CD4-positive, alpha-beta T cell (primary cell): ENCODE results near the gene HIF1A. TPM values are rescaled to one million over a fixed set of nuclear protein-coding genes. Genes with fewer than 3 reads are reported as not detected.
"Not testable (repeated sequence)": the region's sequence is repeated elsewhere in the genome, so short reads cannot be mapped to it uniquely, and the experiment has no call there.

Experiments
- ATAC-seq: fragments of 200-7000 bp; cut with Tn5 transposase; one replicate; pipeline ENCODE4 v1.10.0; 2022; ENCODE audit warnings: mild to moderate bottlenecking; ENCODE audit not compliant: poor library complexity
- CTCF ChIA-PET: fragments of 350-600 bp; sonication (Branson Sonifier 250); formaldehyde crosslinking; loops from one replicate; lab custom pipeline; 2021; ENCODE audit warnings: antibody characterized with exemption, inconsistent platforms; lab: Charles Lee
- POLR2A ChIA-PET: fragments of 350-600 bp; sonication (Branson Sonifier 250); formaldehyde crosslinking; loops from one replicate; lab custom pipeline; 2021; ENCODE audit warnings: antibody characterized with exemption, inconsistent platforms; lab: Charles Lee
- DNase-seq, 14 experiments: peaks; one replicate each; pipeline ENCODE4 v3.0.0-alpha.2; 2013 to 2020; ENCODE audit warnings: mixed read lengths in 2 of 14
- H3K27ac ChIP-seq, 2 donors: one replicate each; pipeline versions ENCODE4 v1.5.1 to v1.7.0; 2013; ENCODE audit warnings: low read length in 2 of 2, low read depth in 1 of 2, mild to moderate bottlenecking in 1 of 2
- H3K27me3 ChIP-seq, 2 experiments: 1 replicate in 1 of 2; 2 replicates in 1 of 2; pipeline versions ENCODE4 v1.6.1 to v1.7.0; 2013; ENCODE audit warnings: low read length in 2 of 2, control low read depth in 1 of 2, mild to moderate bottlenecking in 1 of 2, moderate library complexity in 1 of 2; ENCODE audit not compliant: insufficient read depth in 2 of 2, control insufficient read depth in 1 of 2
- H3K36me3 ChIP-seq: one replicate; pipeline ENCODE4 v1.6.1; 2013; ENCODE audit warnings: low read length, control low read depth; ENCODE audit not compliant: insufficient read depth
- H3K4me1 ChIP-seq: one replicate; pipeline ENCODE4 v1.6.1; 2013; ENCODE audit warnings: low read length, control low read depth; ENCODE audit not compliant: insufficient read depth
- H3K4me3 ChIP-seq: one replicate; pipeline ENCODE4 v1.5.1; 2013; ENCODE audit warnings: mild to moderate bottlenecking, low read length, moderate library complexity
- H3K9me3 ChIP-seq, 2 experiments: 1 replicate in 1 of 2; 2 replicates in 1 of 2; pipeline versions ENCODE4 v1.6.1 to v1.7.0; 2013; ENCODE audit warnings: low read length in 2 of 2, mild to moderate bottlenecking in 2 of 2, control low read depth in 1 of 2, moderate library complexity in 1 of 2; ENCODE audit not compliant: control insufficient read depth in 1 of 2, insufficient read depth in 1 of 2
- H3K27ac Mint-ChIP-seq: one replicate; pipeline ENCODE4 v1.8.0; 2020; ENCODE audit warnings: mixed read lengths
- H3K27me3 Mint-ChIP-seq: one replicate; pipeline ENCODE4 v1.8.0; 2021; ENCODE audit warnings: mixed read lengths
- H3K36me3 Mint-ChIP-seq: one replicate; pipeline ENCODE4 v1.8.0; 2021; ENCODE audit warnings: low read depth, mixed read lengths
- H3K4me1 Mint-ChIP-seq: one replicate; pipeline ENCODE4 v1.8.0; 2021; ENCODE audit warnings: low read depth, mixed read lengths
- H3K4me3 Mint-ChIP-seq: one replicate; pipeline ENCODE4 v1.8.0; 2020; ENCODE audit warnings: mild to moderate bottlenecking, mixed read lengths
- H3K9me3 Mint-ChIP-seq: one replicate; pipeline ENCODE4 v1.8.0; 2020; ENCODE audit warnings: mixed read lengths
- intact Hi-C, 2 experiments: fragments of 100-400 bp; cut with DNase I in 1 of 2; cut with micrococcal nuclease in 1 of 2; formaldehyde crosslinking; loops; one replicate each; pipeline versions ENCODE4 v1.15.1 to v1.9.0; 2023 to 2025; cut with DNase I, micrococcal nuclease
- total RNA-seq, 174 experiments: library from RNA in 2 of 174; stranded (reverse) in 2 of 174; gene quantifications; one replicate each; pipeline ENCODE4 v1.2.3 and lab custom pipeline; 2021 to 2026
- TF ChIP-seq, protein P1 (sequence below): fragments of 200-600 bp; IDR thresholded peaks from one replicate; pipeline ENCODE4 v1.8.0; 2022; ENCODE audit warnings: antibody characterized with exemption, mild to moderate bottlenecking

HIF1A gene
- total RNA-seq, 2 experiments from 2014 or later: 350 to 369 TPM

DNA sequence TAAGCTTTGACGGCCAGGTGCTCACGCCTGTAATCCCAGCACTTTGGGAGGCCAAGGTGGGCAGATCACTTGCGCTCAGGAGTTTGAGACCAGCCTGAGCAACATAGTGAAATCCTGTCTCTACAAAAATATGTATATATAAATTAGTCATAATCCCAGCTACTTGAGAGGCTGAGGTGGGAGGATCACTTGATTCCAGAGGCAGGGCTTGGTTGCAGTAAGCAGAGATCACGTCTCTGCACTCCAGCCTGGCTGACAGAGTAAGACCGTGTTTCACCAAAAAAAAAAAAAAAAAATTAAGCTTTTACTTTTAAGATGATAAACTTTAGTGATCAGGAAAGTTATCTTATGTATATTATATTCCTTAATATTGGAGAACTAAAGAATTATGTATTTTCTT, 48.9 kb downstream of the HIF1A start:
- intact Hi-C loops: no loop called here
- no peaks in the 10 kb centered on the region for H3K9me3 Mint-ChIP-seq
- no peaks in the 10 kb centered on the region for H3K27me3 Mint-ChIP-seq
- no peak overlapping the region for H3K4me3 ChIP-seq
- H3K27ac Mint-ChIP-seq: no peak overlapping the region
- DNase-seq: no peak
- ChIA-PET CTCF (interaction anchor here (1.0 to 1.2 kb wide), 2 partner anchors 19 to 464 kb away, joined by 4 read pairs; partner anchors contain the start of gene TMEM30B), POLR2A (interaction anchor here (0.7 kb wide), 1 partner anchor 18 kb away, joined by 3 read pairs; the partner anchor contains the start of gene SNAPC1)
- TF ChIP-seq, protein P1, sequence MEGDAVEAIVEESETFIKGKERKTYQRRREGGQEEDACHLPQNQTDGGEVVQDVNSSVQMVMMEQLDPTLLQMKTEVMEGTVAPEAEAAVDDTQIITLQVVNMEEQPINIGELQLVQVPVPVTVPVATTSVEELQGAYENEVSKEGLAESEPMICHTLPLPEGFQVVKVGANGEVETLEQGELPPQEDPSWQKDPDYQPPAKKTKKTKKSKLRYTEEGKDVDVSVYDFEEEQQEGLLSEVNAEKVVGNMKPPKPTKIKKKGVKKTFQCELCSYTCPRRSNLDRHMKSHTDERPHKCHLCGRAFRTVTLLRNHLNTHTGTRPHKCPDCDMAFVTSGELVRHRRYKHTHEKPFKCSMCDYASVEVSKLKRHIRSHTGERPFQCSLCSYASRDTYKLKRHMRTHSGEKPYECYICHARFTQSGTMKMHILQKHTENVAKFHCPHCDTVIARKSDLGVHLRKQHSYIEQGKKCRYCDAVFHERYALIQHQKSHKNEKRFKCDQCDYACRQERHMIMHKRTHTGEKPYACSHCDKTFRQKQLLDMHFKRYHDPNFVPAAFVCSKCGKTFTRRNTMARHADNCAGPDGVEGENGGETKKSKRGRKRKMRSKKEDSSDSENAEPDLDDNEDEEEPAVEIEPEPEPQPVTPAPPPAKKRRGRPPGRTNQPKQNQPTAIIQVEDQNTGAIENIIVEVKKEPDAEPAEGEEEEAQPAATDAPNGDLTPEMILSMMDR: no peak
- H3K27me3 ChIP-seq: no peaks in the 10 kb centered on the region
- H3K27ac ChIP-seq: no peak overlapping the region
- no peaks in the 10 kb centered on the region for H3K4me1 Mint-ChIP-seq
- H3K36me3 Mint-ChIP-seq: peaks cover 88% of the 10 kb centered on the region
- H3K4me1 ChIP-seq: no peaks in the 10 kb centered on the region
- no peaks in the 10 kb centered on the region for H3K9me3 ChIP-seq
- H3K36me3 ChIP-seq: peaks cover 81% of the 10 kb centered on the region
- H3K4me3 Mint-ChIP-seq: no peak overlapping the region
- ATAC-seq: no peak

DNA sequence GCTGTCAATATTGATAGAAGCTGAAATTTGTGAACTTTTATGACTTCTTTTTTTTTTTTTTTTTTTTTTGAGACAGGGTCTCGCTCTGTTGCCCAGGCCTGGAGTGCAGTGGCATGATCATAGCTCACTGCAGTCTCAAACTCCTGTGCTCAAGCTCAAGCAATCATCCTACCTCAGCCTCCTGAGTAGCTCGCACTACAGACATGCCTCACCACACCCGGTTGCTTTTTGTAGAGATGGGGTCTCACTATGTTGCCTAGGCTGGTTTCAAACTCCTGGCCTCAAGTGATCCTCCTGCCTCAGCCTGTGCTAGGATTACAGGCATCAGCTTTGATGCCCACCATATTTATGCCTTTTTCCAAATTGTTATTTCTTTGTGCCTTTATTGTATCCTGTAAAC, 51.0 kb downstream of the HIF1A start:
- ChIA-PET POLR2A (interaction anchor here (0.6 to 7.1 kb wide), 3 partner anchors 14 to 46 kb away, joined by 3 to 37 read pairs (median 3); partner anchors contain the start of gene SNAPC1), CTCF (interaction anchor here (0.7 kb wide), 2 partner anchors 12 to 17 kb away, joined by 3 to 4 read pairs; no protein-coding TSS in a partner anchor)
- not testable (repeated sequence) for H3K27me3 Mint-ChIP-seq, H3K27me3 ChIP-seq, H3K9me3 ChIP-seq, H3K4me1 ChIP-seq, DNase-seq, ATAC-seq, H3K4me3 Mint-ChIP-seq, H3K4me1 Mint-ChIP-seq, H3K27ac ChIP-seq, H3K4me3 ChIP-seq, H3K9me3 Mint-ChIP-seq
- peaks cover 73% of the 10 kb centered on the region for H3K36me3 Mint-ChIP-seq
- H3K27ac Mint-ChIP-seq: peak overlapping the region; percentile 9
- intact Hi-C loops: loop anchor here in 1 of 2 experiments (2.0 kb wide), 1 partner anchor 16 kb away; the partner anchor contains the start of gene SNAPC1
- peaks cover 67% of the 10 kb centered on the region for H3K36me3 ChIP-seq

DNA sequence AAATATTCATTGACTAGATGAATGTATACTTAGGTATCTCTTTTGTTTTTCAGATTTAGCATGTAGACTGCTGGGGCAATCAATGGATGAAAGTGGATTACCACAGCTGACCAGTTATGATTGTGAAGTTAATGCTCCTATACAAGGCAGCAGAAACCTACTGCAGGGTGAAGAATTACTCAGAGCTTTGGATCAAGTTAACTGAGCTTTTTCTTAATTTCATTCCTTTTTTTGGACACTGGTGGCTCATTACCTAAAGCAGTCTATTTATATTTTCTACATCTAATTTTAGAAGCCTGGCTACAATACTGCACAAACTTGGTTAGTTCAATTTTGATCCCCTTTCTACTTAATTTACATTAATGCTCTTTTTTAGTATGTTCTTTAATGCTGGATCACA, 51.6 kb downstream of the HIF1A start:
- Histone ChIP-seq H3K27ac (no peak overlapping the region), H3K9me3 (no peaks in the 10 kb centered on the region), H3K36me3 (peaks cover 61% of the 10 kb centered on the region), H3K27me3 (no peaks in the 10 kb centered on the region), H3K4me3 (no peak overlapping the region), H3K4me1 (peaks cover 7% of the 10 kb centered on the region)
- peaks cover 67% of the 10 kb centered on the region for H3K36me3 Mint-ChIP-seq
- no peaks in the 10 kb centered on the region for H3K27me3 Mint-ChIP-seq
- POLR2A ChIA-PET: interaction anchor here (7.1 kb wide), 1 partner anchor 15 kb away, joined by 37 read pairs; the partner anchor contains the start of gene SNAPC1
- intact Hi-C loops: loop anchor here in 1 of 2 experiments (2.0 kb wide), 1 partner anchor 16 kb away; the partner anchor contains the start of gene SNAPC1
- H3K4me3 Mint-ChIP-seq: no peak overlapping the region
- peaks cover 4% of the 10 kb centered on the region for H3K4me1 Mint-ChIP-seq
- no peak for ATAC-seq
- DNase-seq: no peak
- H3K27ac Mint-ChIP-seq: peak overlapping the region; percentile 9
- no peaks in the 10 kb centered on the region for H3K9me3 Mint-ChIP-seq
- CTCF ChIA-PET: interaction anchor here (0.7 kb wide), 1 partner anchor 12 kb away, joined by 4 read pairs; no protein-coding TSS in a partner anchor
- TF ChIP-seq, protein P1: no peak
